ENCODE measurements around the gene TSC2.
"Not testable (repeated sequence)": the region's sequence is repeated elsewhere in the genome, so short reads cannot be mapped to it uniquely, and the experiment has no call there.

DNA sequence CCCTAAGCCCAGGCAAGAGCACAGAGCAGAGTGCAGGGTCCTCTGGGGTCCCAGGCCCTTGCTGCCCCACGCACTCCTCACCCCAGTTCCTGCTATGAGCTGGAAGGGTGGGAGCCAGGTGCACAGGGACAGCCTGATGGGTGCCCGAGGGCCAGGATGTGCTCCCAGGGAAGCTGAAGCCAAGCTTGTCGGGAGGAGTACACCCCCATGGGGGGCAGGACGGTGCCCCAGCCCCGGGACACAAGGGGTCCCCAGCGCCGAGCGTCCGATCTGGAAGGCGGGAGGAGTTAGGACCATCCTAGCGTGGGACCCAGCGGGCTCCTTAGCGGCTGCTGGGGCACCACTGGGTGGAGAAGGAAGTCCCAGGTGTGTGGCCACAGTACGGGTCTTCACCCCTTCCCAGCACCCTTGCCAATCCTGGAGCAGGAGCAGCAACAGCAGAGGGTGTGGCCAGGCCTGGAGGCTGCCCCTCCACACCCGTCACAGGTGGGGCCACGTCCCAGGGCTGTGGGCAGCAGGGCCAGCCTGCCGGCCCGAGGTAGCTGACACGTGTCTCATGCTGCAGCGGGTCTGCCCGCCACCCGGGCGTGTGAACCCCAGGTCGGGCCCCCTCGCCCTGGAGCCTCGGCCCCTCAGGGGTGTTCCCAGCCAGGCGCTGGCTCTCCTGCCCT lies 76.1 kb downstream of the TSC2 start:
- TF ChIP-seq CEBPB (IDR thresholded peaks at IDR 0.05); TAF1 (IDR thresholded peaks at IDR 0.05; ENCODE audit: low read depth); FOXM1 (IDR thresholded peaks at IDR 0.05; ENCODE audit: borderline replicate concordance, low read depth); EP300 (IDR thresholded peaks at IDR 0.05; ENCODE audit: borderline replicate concordance): not testable (repeated sequence)
- TF ChIP-seq, protein P1, sequence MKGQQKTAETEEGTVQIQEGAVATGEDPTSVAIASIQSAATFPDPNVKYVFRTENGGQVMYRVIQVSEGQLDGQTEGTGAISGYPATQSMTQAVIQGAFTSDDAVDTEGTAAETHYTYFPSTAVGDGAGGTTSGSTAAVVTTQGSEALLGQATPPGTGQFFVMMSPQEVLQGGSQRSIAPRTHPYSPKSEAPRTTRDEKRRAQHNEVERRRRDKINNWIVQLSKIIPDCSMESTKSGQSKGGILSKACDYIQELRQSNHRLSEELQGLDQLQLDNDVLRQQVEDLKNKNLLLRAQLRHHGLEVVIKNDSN (IDR thresholded peaks at IDR 0.05): not testable (repeated sequence)
- TF ChIP-seq, protein P2, sequence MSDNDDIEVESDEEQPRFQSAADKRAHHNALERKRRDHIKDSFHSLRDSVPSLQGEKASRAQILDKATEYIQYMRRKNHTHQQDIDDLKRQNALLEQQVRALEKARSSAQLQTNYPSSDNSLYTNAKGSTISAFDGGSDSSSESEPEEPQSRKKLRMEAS (IDR thresholded peaks at IDR 0.05): 0 out of 2 replicates have a peak, but pooled peaks have one; percentile 16
